Neutrophil (primary cell): ENCODE results near the gene DCLK2.

Experiments used
- H3K27ac ChIP-seq: fragments of 200-600 bp; sonication (generic); 2 replicates; pipeline ENCODE4 v1.5.1; 2016; ENCODE audit warnings: mild to moderate bottlenecking, moderate library complexity
- H3K27me3 ChIP-seq: fragments of 200-600 bp; sonication (generic); 2 replicates; pipeline ENCODE4 v1.6.0; 2016; ENCODE audit warnings: mild to moderate bottlenecking
- H3K36me3 ChIP-seq: fragments of 200-600 bp; sonication (generic); 2 replicates; pipeline ENCODE4 v1.5.1; 2017
- H3K4me1 ChIP-seq, 2 experiments: fragments of 200-600 bp in 1 of 2; sonication (generic) in 1 of 2; 1 replicate in 1 of 2; 2 replicates in 1 of 2; pipeline versions ENCODE4 v1.5.1 to v1.6.1; 2013 to 2016; ENCODE audit warnings: low read depth in 1 of 2, low read length in 1 of 2, mild to moderate bottlenecking in 1 of 2, moderate library complexity in 1 of 2; ENCODE audit not compliant: control insufficient read depth in 1 of 2, insufficient read depth in 1 of 2
- H3K4me3 ChIP-seq, 2 experiments: fragments of 200-600 bp in 1 of 2; sonication (generic) in 1 of 2; 1 replicate in 1 of 2; 2 replicates in 1 of 2; pipeline ENCODE4 v1.5.1; 2013 to 2016; ENCODE audit warnings: low read depth in 1 of 2, low read length in 1 of 2, mild to moderate bottlenecking in 1 of 2, moderate library complexity in 1 of 2
- H3K9me3 ChIP-seq: fragments of 200-600 bp; sonication (generic); 2 replicates; pipeline ENCODE4 v1.5.1; 2016
- CTCF ChIP-seq: fragments of 200-600 bp; sonication (generic); IDR thresholded peaks from 2 replicates; pipeline ENCODE4 v1.5.1; 2016; ENCODE audit warnings: antibody characterized with exemption

Gene DCLK2

GRCh38 chr4:150038335-150039076 is 39.7 kb upstream of the DCLK2 start:
- H3K36me3 ChIP-seq, result no peaks in the 10 kb centered on the region
- no peak overlapping the region for H3K27ac ChIP-seq
- no peaks in the 10 kb centered on the region for H3K4me1 ChIP-seq
- TF ChIP-seq CTCF, result no peak
- H3K27me3 ChIP-seq, result no peaks in the 10 kb centered on the region
- no peak overlapping the region for H3K4me3 ChIP-seq
- no peaks in the 10 kb centered on the region for H3K9me3 ChIP-seq

GRCh38 chr4:150039274-150040127 is 38.7 kb upstream of the DCLK2 start:
- Histone ChIP-seq H3K9me3 (no peaks in the 10 kb centered on the region), H3K36me3 (no peaks in the 10 kb centered on the region), H3K4me1 (no peaks in the 10 kb centered on the region), H3K27me3 (no peaks in the 10 kb centered on the region), H3K27ac (no peak overlapping the region), H3K4me3 (no peak overlapping the region)
- no peak for TF ChIP-seq CTCF

- no peaks in the 10 kb centered on the region for H3K36me3 ChIP-seq
- no peaks in the 10 kb centered on the region for H3K9me3 ChIP-seq
- H3K27me3 ChIP-seq, result no peaks in the 10 kb centered on the region
- no peak overlapping the region for H3K4me3 ChIP-seq
- H3K4me1 ChIP-seq, result no peaks in the 10 kb centered on the region
- TF ChIP-seq CTCF, result no peak
- H3K27ac ChIP-seq, result no peak overlapping the region
These were observed 33.7 kb upstream of the DCLK2 start for GRCh38 chr4:150044517-150044916.

GRCh38 chr4:150045410-150045809 is 32.8 kb upstream of the DCLK2 start:
- H3K4me3 ChIP-seq, result no peak overlapping the region
- no peaks in the 10 kb centered on the region for H3K9me3 ChIP-seq
- no peak overlapping the region for H3K27ac ChIP-seq
- H3K36me3 ChIP-seq, result no peaks in the 10 kb centered on the region
- no peak for TF ChIP-seq CTCF
- H3K27me3 ChIP-seq, result no peaks in the 10 kb centered on the region
- no peaks in the 10 kb centered on the region for H3K4me1 ChIP-seq

- Histone ChIP-seq H3K27ac (no peak overlapping the region), H3K4me3 (no peak overlapping the region), H3K27me3 (no peaks in the 10 kb centered on the region), H3K36me3 (no peaks in the 10 kb centered on the region), H3K9me3 (no peaks in the 10 kb centered on the region), H3K4me1 (no peaks in the 10 kb centered on the region)
- TF ChIP-seq CTCF, result no peak
These were observed 31.5 kb upstream of the DCLK2 start for GRCh38 chr4:150046728-150047217.
